ENCODE results near the gene C16orf92. TPM values are rescaled to one million over a fixed set of nuclear protein-coding genes. Genes with fewer than 3 reads are reported as not detected.

C16orf92 gene
- total and polyA plus RNA-seq, 2 of the 13 experiments (the other 11 are each of a cell fraction or from before 2014, with no cell fraction given): not detected

GRCh38 chr16:30065102-30065942 lies 42.3 kb downstream of the C16orf92 start, which contains the start of gene ALDOA (continued):
- peak; percentile 95 for TF ChIP-seq YEATS2 (CRISPR knock-in tag; IDR thresholded peaks at IDR 0.05; ENCODE audit: borderline replicate concordance)
- TF ChIP-seq, protein P1, sequence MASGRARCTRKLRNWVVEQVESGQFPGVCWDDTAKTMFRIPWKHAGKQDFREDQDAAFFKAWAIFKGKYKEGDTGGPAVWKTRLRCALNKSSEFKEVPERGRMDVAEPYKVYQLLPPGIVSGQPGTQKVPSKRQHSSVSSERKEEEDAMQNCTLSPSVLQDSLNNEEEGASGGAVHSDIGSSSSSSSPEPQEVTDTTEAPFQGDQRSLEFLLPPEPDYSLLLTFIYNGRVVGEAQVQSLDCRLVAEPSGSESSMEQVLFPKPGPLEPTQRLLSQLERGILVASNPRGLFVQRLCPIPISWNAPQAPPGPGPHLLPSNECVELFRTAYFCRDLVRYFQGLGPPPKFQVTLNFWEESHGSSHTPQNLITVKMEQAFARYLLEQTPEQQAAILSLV (CRISPR knock-in tag; IDR thresholded peaks at IDR 0.05; ENCODE audit: borderline replicate concordance): peak; percentile 92
- no peak for TF ChIP-seq TCF7L2 (IDR thresholded peaks at IDR 0.05; ENCODE audit: low read depth, low read length)
- peak; percentile 71; the same call in 1 of the 2 replicates for TF ChIP-seq GPN1 (CRISPR knock-in tag; IDR thresholded peaks at IDR 0.05; ENCODE audit: borderline replicate concordance)
- no peak for TF ChIP-seq CEBPB (IDR thresholded peaks at IDR 0.05; ENCODE audit: borderline replicate concordance, low read depth, low read length)
- TF ChIP-seq ZNF225 (CRISPR knock-in tag; IDR thresholded peaks at IDR 0.05): peak; percentile 91
- peak; percentile 93 for TF ChIP-seq FOSL2 (CRISPR knock-in tag; IDR thresholded peaks at IDR 0.05)
- TF ChIP-seq, protein P2, sequence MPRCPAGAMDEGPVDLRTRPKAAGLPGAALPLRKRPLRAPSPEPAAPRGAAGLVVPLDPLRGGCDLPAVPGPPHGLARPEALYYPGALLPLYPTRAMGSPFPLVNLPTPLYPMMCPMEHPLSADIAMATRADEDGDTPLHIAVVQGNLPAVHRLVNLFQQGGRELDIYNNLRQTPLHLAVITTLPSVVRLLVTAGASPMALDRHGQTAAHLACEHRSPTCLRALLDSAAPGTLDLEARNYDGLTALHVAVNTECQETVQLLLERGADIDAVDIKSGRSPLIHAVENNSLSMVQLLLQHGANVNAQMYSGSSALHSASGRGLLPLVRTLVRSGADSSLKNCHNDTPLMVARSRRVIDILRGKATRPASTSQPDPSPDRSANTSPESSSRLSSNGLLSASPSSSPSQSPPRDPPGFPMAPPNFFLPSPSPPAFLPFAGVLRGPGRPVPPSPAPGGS (CRISPR knock-in tag; IDR thresholded peaks at IDR 0.05): peak; percentile 83; the same call in 1 of the 2 replicates
- TF ChIP-seq ZNF180 (CRISPR knock-in tag; IDR thresholded peaks at IDR 0.05; ENCODE audit: borderline replicate concordance, low read depth): no peak
- peak; percentile 76 for TF ChIP-seq TEAD3 (CRISPR knock-in tag; optimal IDR thresholded peaks at IDR 0.05; ENCODE audit: borderline replicate concordance)
- peak; percentile 88 for TF ChIP-seq ASH2L (IDR thresholded peaks at IDR 0.05; ENCODE audit: insufficient read length, low read depth, low read length)
- TF ChIP-seq, protein P3, sequence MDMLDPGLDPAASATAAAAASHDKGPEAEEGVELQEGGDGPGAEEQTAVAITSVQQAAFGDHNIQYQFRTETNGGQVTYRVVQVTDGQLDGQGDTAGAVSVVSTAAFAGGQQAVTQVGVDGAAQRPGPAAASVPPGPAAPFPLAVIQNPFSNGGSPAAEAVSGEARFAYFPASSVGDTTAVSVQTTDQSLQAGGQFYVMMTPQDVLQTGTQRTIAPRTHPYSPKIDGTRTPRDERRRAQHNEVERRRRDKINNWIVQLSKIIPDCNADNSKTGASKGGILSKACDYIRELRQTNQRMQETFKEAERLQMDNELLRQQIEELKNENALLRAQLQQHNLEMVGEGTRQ (IDR thresholded peaks at IDR 0.05; ENCODE audit: low read depth, low read length): no peak; the same call in 1 of the 2 replicates
- TF ChIP-seq, protein P3 (CRISPR knock-in tag; IDR thresholded peaks at IDR 0.05; ENCODE audit: borderline replicate concordance): peak; percentile 75; the same call in 1 of the 2 replicates
- TF ChIP-seq TOPORS (CRISPR knock-in tag; IDR thresholded peaks at IDR 0.05): peak; percentile 88
- TF ChIP-seq KDM3A (CRISPR knock-in tag; IDR thresholded peaks at IDR 0.05; ENCODE audit: low read depth): peak; percentile 70; the same call in 1 of the 2 replicates
- peak; percentile 75 for TF ChIP-seq ZBTB25 (CRISPR knock-in tag; IDR thresholded peaks at IDR 0.05)
- TF ChIP-seq MTA3 (CRISPR knock-in tag; IDR thresholded peaks at IDR 0.05): no peak
- no peak for TF ChIP-seq ZBTB34 (CRISPR knock-in tag; IDR thresholded peaks at IDR 0.05)
- peak; percentile 77 for TF ChIP-seq CHD2 (IDR thresholded peaks at IDR 0.05; ENCODE audit: low read depth, low read length)
- peak; percentile 93 for TF ChIP-seq RXRA (CRISPR knock-in tag; IDR thresholded peaks at IDR 0.05)
- TF ChIP-seq KMT2B (CRISPR knock-in tag; IDR thresholded peaks at IDR 0.05): peak; percentile 93
- peak; percentile 96 for TF ChIP-seq PHF8 (CRISPR knock-in tag; IDR thresholded peaks at IDR 0.05)
